NCI-H446 (cell line): ENCODE results near the gene PHF10.
"Not testable (repeated sequence)": the region's sequence is repeated elsewhere in the genome, so short reads cannot be mapped to it uniquely, and the experiment has no call there.

Experiments
- DNase-seq, 2 experiments: peaks; one replicate each; lab custom pipeline; 2025; lab: John Stamatoyannopoulos, UW

PHF10 gene

GRCh38 chr6:169724494-169725124 is at the start of gene PHF10:
TSS of gene PHF10 (minus strand) at chr6:169724500. CDS start at chr6:169723931, 569 bp downstream.
- peak in 1 of 2 experiments; percentile 34 for DNase-seq

GRCh38 chr6:169766921-169767736 is 42.8 kb upstream of the PHF10 start:
- no peak for DNase-seq

- no peak for DNase-seq
These were observed 41.9 kb upstream of the PHF10 start for GRCh38 chr6:169766232-169766631.

GRCh38 chr6:169765789-169766188 is 41.5 kb upstream of the PHF10 start:
- not testable (repeated sequence) for DNase-seq

GRCh38 chr6:169763881-169764280 is 39.6 kb upstream of the PHF10 start:
- DNase-seq: no peak

- DNase-seq: no peak
These were observed 39.0 kb upstream of the PHF10 start for GRCh38 chr6:169763308-169763707.

- DNase-seq: no peak
These were observed 30.9 kb upstream of the PHF10 start for GRCh38 chr6:169755162-169755561.

GRCh38 chr6:169752074-169752623 is 27.8 kb upstream of the PHF10 start:
- no peak for DNase-seq

- DNase-seq: peak; percentile 74 to 89
These were observed 27.2 kb upstream of the PHF10 start, which contains the start of the genes DYNLT2 and ERMARD for GRCh38 chr6:169751242-169752073. TSS of gene DYNLT2 (minus strand) at chr6:169751572. CDS start at chr6:169751458, 114 bp downstream. TSS of gene ERMARD (plus strand) at chr6:169751622. CDS start at chr6:169751658, 36 bp downstream.

- no peak for DNase-seq
These were observed 22.3 kb upstream of the PHF10 start for GRCh38 chr6:169746556-169746955.

GRCh38 chr6:169745405-169745804 is 21.1 kb upstream of the PHF10 start:
- no peak for DNase-seq

- DNase-seq: no peak
These were observed 17.0 kb upstream of the PHF10 start for GRCh38 chr6:169741344-169741743.

- DNase-seq: no peak
These were observed 14.8 kb upstream of the PHF10 start for GRCh38 chr6:169738976-169739529.

GRCh38 chr6:169738204-169738975 is 14.1 kb upstream of the PHF10 start:
- no peak for DNase-seq

- no peak for DNase-seq
These were observed 5.7 kb upstream of the PHF10 start for GRCh38 chr6:169729961-169730360.

GRCh38 chr6:169726963-169727362 is 2.7 kb upstream of the PHF10 start:
- no peak for DNase-seq

- DNase-seq: no peak
These were observed 1.7 kb upstream of the PHF10 start for GRCh38 chr6:169726049-169726400.

GRCh38 chr6:169725125-169726048 is 1.1 kb upstream of the PHF10 start:
- DNase-seq: no peak

- DNase-seq: peak in 1 of 2 experiments; percentile 22
These were observed 258 bp downstream of the PHF10 start for GRCh38 chr6:169723991-169724493.
